OCI-LY7 (cell line): ENCODE results near the gene ESD.

Source experiments
- CTCF ChIP-seq: fragments of 200-600 bp; sonication (generic); conservative IDR thresholded peaks from 2 replicates; pipeline ENCODE4 v1.5.1; 2014; ENCODE audit warnings: mild to moderate bottlenecking, antibody characterized with exemption, low read length, moderate library complexity, mixed read lengths
- EZH2phosphoT487 ChIP-seq: fragments of 200-600 bp; sonication (generic); IDR thresholded peaks from 2 replicates; pipeline ENCODE4 v1.6.1; 2018; ENCODE audit warnings: low read depth, borderline replicate concordance, mild to moderate bottlenecking, mixed run types, antibody characterized with exemption, low read length, moderate library complexity, mixed read lengths

- TF ChIP-seq CTCF (no peak), EZH2phosphoT487 (no peak)
These were observed 37.1 kb downstream of the ESD start for GRCh38 chr13:46759846-46760245.
